HEK293T (cell line): Measurements from ENCODE around the gene DHRSX.
"Not testable (repeated sequence)": the region's sequence is repeated elsewhere in the genome, so short reads cannot be mapped to it uniquely, and the experiment has no call there.

Experiments used
- CTCF ChIA-PET: fragments of 350-600 bp; formaldehyde crosslinking; extraction: SDS; loops from one replicate; lab custom pipeline; 2021; ENCODE audit warnings: antibody characterized with exemption, inconsistent platforms; lab: Yijun Ruan, JAX
- POLR2A ChIA-PET: fragments of 350-600 bp; formaldehyde crosslinking; extraction: SDS; loops from one replicate; lab custom pipeline; 2020; ENCODE audit warnings: antibody characterized with exemption, inconsistent platforms; lab: Yijun Ruan, JAX
- DNase-seq: peaks from one replicate; pipeline ENCODE4 v3.0.0; 2012; ENCODE audit warnings: mixed read lengths; ENCODE audit errors: extremely low spot score
- ARNT ChIP-seq: fragments of 450-650 bp; IDR thresholded peaks from 2 replicates; pipeline ENCODE4 v1.6.1; 2017; ENCODE audit warnings: mild to moderate bottlenecking
- BHLHE40 ChIP-seq: fragments of 450-650 bp; IDR thresholded peaks from 2 replicates; pipeline ENCODE4 v1.6.1; 2016; ENCODE audit warnings: mild to moderate bottlenecking, moderate library complexity, borderline replicate concordance
- CTBP1 ChIP-seq: fragments of 450-650 bp; IDR thresholded peaks from 2 replicates; pipeline ENCODE4 v1.6.1; 2016; ENCODE audit warnings: borderline replicate concordance
- ELF4 ChIP-seq: fragments of 450-650 bp; IDR thresholded peaks from 2 replicates; pipeline ENCODE4 v1.6.1; 2017; ENCODE audit warnings: antibody characterized with exemption
- FOXA1 ChIP-seq: fragments of 450-650 bp; IDR thresholded peaks from 2 replicates; pipeline ENCODE4 v1.6.1; 2016; ENCODE audit warnings: mild to moderate bottlenecking
- FOXK2 ChIP-seq: fragments of 450-650 bp; IDR thresholded peaks from 2 replicates; pipeline ENCODE4 v1.6.1; 2016; ENCODE audit warnings: mild to moderate bottlenecking
- FOXM1 ChIP-seq: fragments of 450-650 bp; IDR thresholded peaks from 2 replicates; pipeline ENCODE4 v1.6.1; 2017; ENCODE audit warnings: mild to moderate bottlenecking, borderline replicate concordance
- HDGF ChIP-seq: fragments of 450-650 bp; IDR thresholded peaks from 2 replicates; pipeline ENCODE4 v1.6.1; 2017; ENCODE audit warnings: antibody characterized with exemption, borderline replicate concordance
- L3MBTL2 ChIP-seq: fragments of 450-650 bp; conservative IDR thresholded peaks from 2 replicates; pipeline ENCODE4 v1.6.1; 2016; ENCODE audit warnings: mild to moderate bottlenecking
- LEF1 ChIP-seq: fragments of 450-650 bp; IDR thresholded peaks from 2 replicates; pipeline ENCODE4 v1.6.1; 2017; ENCODE audit warnings: mild to moderate bottlenecking, borderline replicate concordance
- NFRKB ChIP-seq: fragments of 450-650 bp; IDR thresholded peaks from 2 replicates; pipeline ENCODE4 v1.6.1; 2016; ENCODE audit warnings: mild to moderate bottlenecking, moderate library complexity
- SP1 ChIP-seq: fragments of 450-650 bp; IDR thresholded peaks from 2 replicates; pipeline ENCODE4 v1.6.1; 2017
- SUZ12 ChIP-seq: fragments of 450-650 bp; IDR thresholded peaks from 2 replicates; pipeline ENCODE4 v1.6.1; 2016; ENCODE audit warnings: mild to moderate bottlenecking
- TARDBP ChIP-seq: fragments of 450-650 bp; IDR thresholded peaks from 2 replicates; pipeline ENCODE4 v1.6.1; 2016
- ZNF384 ChIP-seq: fragments of 450-650 bp; IDR thresholded peaks from 2 replicates; pipeline ENCODE4 v1.6.1; 2016
- TF ChIP-seq, protein P1 (sequence below): fragments of 450-650 bp; IDR thresholded peaks from 2 replicates; pipeline ENCODE4 v1.6.1; 2016

Gene DHRSX

DNA sequence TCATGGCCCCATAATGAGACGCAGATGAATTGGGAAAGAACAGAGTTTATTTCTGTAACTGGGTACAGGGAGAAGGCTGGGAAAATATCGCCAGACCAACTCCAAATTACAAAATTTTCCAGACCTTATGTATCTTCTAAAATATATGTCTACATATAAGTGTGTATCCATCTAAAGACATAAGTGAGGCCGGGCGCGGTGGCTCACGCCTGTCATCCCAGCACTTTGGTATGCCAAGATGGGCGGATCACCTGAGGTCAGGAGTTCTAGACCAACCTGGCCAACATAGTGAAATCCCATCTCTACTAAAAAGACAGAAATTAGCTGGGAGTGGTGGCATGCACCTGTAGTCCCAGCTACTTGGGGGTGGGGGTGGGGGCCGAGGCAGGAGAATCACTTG is 11.7 kb upstream of the DHRSX start:
- DNase-seq = no peak
- POLR2A ChIA-PET = no interaction called here
- CTCF ChIA-PET = no interaction called here
- no peak for TF ChIP-seq NFRKB
- TF ChIP-seq TARDBP = no peak
- no peak for TF ChIP-seq ARNT
- TF ChIP-seq LEF1 = no peak
- no peak for TF ChIP-seq FOXA1
- TF ChIP-seq FOXK2 = no peak
- no peak for TF ChIP-seq ZNF384
- TF ChIP-seq, protein P1, sequence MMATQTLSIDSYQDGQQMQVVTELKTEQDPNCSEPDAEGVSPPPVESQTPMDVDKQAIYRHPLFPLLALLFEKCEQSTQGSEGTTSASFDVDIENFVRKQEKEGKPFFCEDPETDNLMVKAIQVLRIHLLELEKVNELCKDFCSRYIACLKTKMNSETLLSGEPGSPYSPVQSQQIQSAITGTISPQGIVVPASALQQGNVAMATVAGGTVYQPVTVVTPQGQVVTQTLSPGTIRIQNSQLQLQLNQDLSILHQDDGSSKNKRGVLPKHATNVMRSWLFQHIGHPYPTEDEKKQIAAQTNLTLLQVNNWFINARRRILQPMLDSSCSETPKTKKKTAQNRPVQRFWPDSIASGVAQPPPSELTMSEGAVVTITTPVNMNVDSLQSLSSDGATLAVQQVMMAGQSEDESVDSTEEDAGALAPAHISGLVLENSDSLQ = no peak
- no peak for TF ChIP-seq SUZ12
- no peak for TF ChIP-seq CTBP1
- TF ChIP-seq FOXM1 = no peak
- no peak for TF ChIP-seq L3MBTL2
- no peak for TF ChIP-seq BHLHE40
- no peak for TF ChIP-seq HDGF

GRCh38 chrX:2511326-2511725 is 10.6 kb upstream of the DHRSX start:
- ChIA-PET CTCF (no interaction called here), POLR2A (no interaction called here)

DNA sequence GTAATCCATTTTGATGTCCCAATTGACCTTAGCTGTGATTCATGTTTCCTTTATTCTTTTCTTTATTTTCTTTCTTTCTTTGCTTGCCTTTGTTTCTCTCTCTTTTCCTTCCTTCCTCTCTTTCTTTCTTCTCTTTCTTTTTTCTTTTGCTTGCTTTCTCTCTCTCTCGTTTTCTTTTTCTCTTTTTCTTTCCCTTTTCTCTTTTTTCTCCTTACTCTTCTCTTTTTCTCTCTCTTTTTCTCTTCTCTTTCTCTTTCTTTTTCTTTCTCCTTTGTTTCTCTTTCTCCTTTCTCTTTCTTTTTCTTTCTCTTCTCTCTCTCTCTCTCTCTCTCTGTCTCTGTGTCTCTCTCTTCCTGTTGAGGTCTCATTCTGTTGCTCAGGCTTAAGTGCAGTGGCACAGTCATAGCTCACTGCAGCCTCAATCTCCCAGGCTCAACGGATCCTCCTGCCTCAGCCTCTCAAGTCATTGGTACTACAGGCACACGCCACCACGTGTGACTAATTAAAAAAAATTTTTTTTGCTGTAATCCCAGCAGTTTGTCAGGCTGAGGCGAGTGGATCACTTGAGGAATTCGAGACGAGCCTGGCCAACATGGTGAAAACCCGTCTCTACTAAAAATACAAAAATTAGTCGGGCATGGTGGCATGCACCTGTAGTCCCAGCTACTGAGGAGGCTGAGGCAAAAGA is 8.0 kb upstream of the DHRSX start:
- TF ChIP-seq BHLHE40 (no peak), FOXM1 (no peak), FOXA1 (no peak), NFRKB (no peak), LEF1 (no peak), ARNT (no peak), TARDBP (no peak), SUZ12 (no peak), HDGF (no peak), L3MBTL2 (no peak; the same call in 1 of the 2 replicates), CTBP1 (no peak), SP1 (no peak), FOXK2 (no peak), ZNF384 (no peak), ELF4 (no peak)
- TF ChIP-seq, protein P1 = no peak
- POLR2A ChIA-PET = no interaction called here
- DNase-seq = no peak
- CTCF ChIA-PET = no interaction called here

More at GRCh38 chrX:2511326-2511725, 10.6 kb upstream of the DHRSX start:
- TF ChIP-seq ARNT (no peak), FOXA1 (no peak), HDGF (no peak), TARDBP (no peak), SUZ12 (no peak), ELF4 (no peak), FOXM1 (no peak), NFRKB (no peak), SP1 (no peak), FOXK2 (no peak)
- TF ChIP-seq, protein P1 = no peak
- DNase-seq = no peak

- ChIA-PET POLR2A (no interaction called here), CTCF (no interaction called here)
- no peak for TF ChIP-seq ELF4
- no peak for TF ChIP-seq FOXA1
- TF ChIP-seq SUZ12 = no peak
- no peak for TF ChIP-seq SP1
- TF ChIP-seq L3MBTL2 = no peak
- TF ChIP-seq CTBP1 = no peak
- no peak for TF ChIP-seq FOXM1
- TF ChIP-seq LEF1 = no peak
- no peak for TF ChIP-seq TARDBP
- TF ChIP-seq ZNF384 = no peak
- no peak for TF ChIP-seq BHLHE40
- TF ChIP-seq HDGF = no peak
- no peak for TF ChIP-seq FOXK2
- TF ChIP-seq, protein P1 = no peak
- no peak for DNase-seq
Measured at GRCh38 chrX:2507904-2508627, 7.3 kb upstream of the DHRSX start.

DNA sequence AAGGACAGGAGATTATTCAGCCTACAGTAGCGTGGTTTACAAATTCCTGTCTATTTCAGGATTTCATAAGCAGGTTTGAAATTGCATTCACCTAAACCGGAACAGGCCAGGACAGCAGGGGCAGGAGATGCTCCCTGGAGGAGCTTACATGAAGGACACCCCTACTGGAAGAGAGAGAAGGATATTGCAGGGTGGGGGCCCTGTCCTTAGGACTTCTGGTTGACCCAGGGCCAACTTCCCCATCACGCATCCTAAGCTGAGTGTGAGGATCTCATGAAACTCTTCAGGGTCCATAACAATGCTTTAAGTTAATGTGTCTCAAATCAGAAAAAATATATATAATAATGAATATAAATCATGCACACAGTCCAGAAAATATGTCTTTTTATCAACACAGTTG is 6.4 kb upstream of the DHRSX start:
- CTCF ChIA-PET = no interaction called here

GRCh38 chrX:2505341-2505740 is 4.6 kb upstream of the DHRSX start:
- CTCF ChIA-PET, POLR2A ChIA-PET, DNase-seq: not testable (repeated sequence)

More for the DNA sequence above, 6.4 kb upstream of the DHRSX start:
- POLR2A ChIA-PET = no interaction called here
- DNase-seq = no peak
- TF ChIP-seq SP1 (no peak), SUZ12 (no peak)
